ENCODE results near the gene ADRA1B.

The ADRA1B gene

GRCh38 chr5:159915904-159916840 lies at the start of gene ADRA1B:
Gene ADRA1B (plus strand): TSS chr5:159916482. CDS start chr5:159916906, 424 bp downstream.
- peak; percentile 9 to 30 for DNase-seq

- no peak for DNase-seq
Observed at GRCh38 chr5:159873680-159874079, 42.6 kb upstream of the ADRA1B start.

GRCh38 chr5:159874263-159874662 lies 42.0 kb upstream of the ADRA1B start:
- DNase-seq: no peak

GRCh38 chr5:159877016-159877415 lies 39.3 kb upstream of the ADRA1B start:
- no peak for DNase-seq

GRCh38 chr5:159877894-159878448 lies 38.3 kb upstream of the ADRA1B start:
- no peak for DNase-seq

- DNase-seq: no peak
Observed at GRCh38 chr5:159878988-159879471, 37.3 kb upstream of the ADRA1B start.

GRCh38 chr5:159880676-159881075 lies 35.6 kb upstream of the ADRA1B start:
- DNase-seq: no peak

- DNase-seq: no peak
Observed at GRCh38 chr5:159881967-159882366, 34.3 kb upstream of the ADRA1B start.

GRCh38 chr5:159883522-159883950 lies 32.7 kb upstream of the ADRA1B start:
- no peak for DNase-seq

- DNase-seq: no peak
Observed at GRCh38 chr5:159884917-159885620, 31.2 kb upstream of the ADRA1B start.

- no peak for DNase-seq
Observed at GRCh38 chr5:159886296-159886695, 30.0 kb upstream of the ADRA1B start.

- no peak for DNase-seq
Observed at GRCh38 chr5:159887050-159887449, 29.2 kb upstream of the ADRA1B start.

- no peak for DNase-seq
Observed at GRCh38 chr5:159888860-159889259, 27.4 kb upstream of the ADRA1B start.

- no peak for DNase-seq
Observed at GRCh38 chr5:159890141-159890540, 26.1 kb upstream of the ADRA1B start.

GRCh38 chr5:159891371-159891770 lies 24.9 kb upstream of the ADRA1B start:
- no peak for DNase-seq

GRCh38 chr5:159893040-159893695 lies 23.1 kb upstream of the ADRA1B start:
- no peak for DNase-seq

- no peak for DNase-seq
Observed at GRCh38 chr5:159894149-159894720, 22.0 kb upstream of the ADRA1B start.

- no peak for DNase-seq
Observed at GRCh38 chr5:159897786-159898393, 18.4 kb upstream of the ADRA1B start.

GRCh38 chr5:159899067-159900049 lies 16.9 kb upstream of the ADRA1B start:
- no peak for DNase-seq

GRCh38 chr5:159901308-159901707 lies 15.0 kb upstream of the ADRA1B start:
- no peak for DNase-seq

- no peak for DNase-seq
Observed at GRCh38 chr5:159901772-159902171, 14.5 kb upstream of the ADRA1B start.
